ENCODE results near the gene KCNT1.

The KCNT1 gene

GRCh38 chr9:135790356-135790755, 88.4 kb downstream of the KCNT1 start:
- Histone ChIP-seq H3K4me1 (ENCODE audit: insufficient read depth, low read length) (no peaks in the 10 kb centered on the region), H3K36me3 (ENCODE audit: insufficient read depth, low read length) (no peaks in the 10 kb centered on the region), H3K9ac (ENCODE audit: low read length) (no peak overlapping the region), H3K27me3 (ENCODE audit: control insufficient read depth in 1 of 2, insufficient read depth in 2 of 2, low read length in 2 of 2) (peaks cover 0 to 4% of the 10 kb centered on the region in 2 donors), H3K9me3 (ENCODE audit: low read length) (no peaks in the 10 kb centered on the region), H3K4me3 (ENCODE audit: low read depth in 1 of 2, low read length in 2 of 2) (no peak overlapping the region), H3K27ac (ENCODE audit: low read depth, low read length) (no peak overlapping the region)

- peaks cover 0 to 4% of the 10 kb centered on the region in 2 donors for H3K27me3 ChIP-seq (ENCODE audit: control insufficient read depth in 1 of 2, insufficient read depth in 2 of 2, low read length in 2 of 2)
- no peak overlapping the region for H3K27ac ChIP-seq (ENCODE audit: low read depth, low read length)
- H3K4me3 ChIP-seq (ENCODE audit: low read depth in 1 of 2, low read length in 2 of 2), result no peak overlapping the region
- H3K36me3 ChIP-seq (ENCODE audit: insufficient read depth, low read length), result no peaks in the 10 kb centered on the region
- H3K4me1 ChIP-seq (ENCODE audit: insufficient read depth, low read length), result no peaks in the 10 kb centered on the region
- H3K9ac ChIP-seq (ENCODE audit: low read length), result no peak overlapping the region
- H3K9me3 ChIP-seq (ENCODE audit: low read length), result no peaks in the 10 kb centered on the region
Measured at GRCh38 chr9:135790850-135791249, 88.9 kb downstream of the KCNT1 start.

DNA sequence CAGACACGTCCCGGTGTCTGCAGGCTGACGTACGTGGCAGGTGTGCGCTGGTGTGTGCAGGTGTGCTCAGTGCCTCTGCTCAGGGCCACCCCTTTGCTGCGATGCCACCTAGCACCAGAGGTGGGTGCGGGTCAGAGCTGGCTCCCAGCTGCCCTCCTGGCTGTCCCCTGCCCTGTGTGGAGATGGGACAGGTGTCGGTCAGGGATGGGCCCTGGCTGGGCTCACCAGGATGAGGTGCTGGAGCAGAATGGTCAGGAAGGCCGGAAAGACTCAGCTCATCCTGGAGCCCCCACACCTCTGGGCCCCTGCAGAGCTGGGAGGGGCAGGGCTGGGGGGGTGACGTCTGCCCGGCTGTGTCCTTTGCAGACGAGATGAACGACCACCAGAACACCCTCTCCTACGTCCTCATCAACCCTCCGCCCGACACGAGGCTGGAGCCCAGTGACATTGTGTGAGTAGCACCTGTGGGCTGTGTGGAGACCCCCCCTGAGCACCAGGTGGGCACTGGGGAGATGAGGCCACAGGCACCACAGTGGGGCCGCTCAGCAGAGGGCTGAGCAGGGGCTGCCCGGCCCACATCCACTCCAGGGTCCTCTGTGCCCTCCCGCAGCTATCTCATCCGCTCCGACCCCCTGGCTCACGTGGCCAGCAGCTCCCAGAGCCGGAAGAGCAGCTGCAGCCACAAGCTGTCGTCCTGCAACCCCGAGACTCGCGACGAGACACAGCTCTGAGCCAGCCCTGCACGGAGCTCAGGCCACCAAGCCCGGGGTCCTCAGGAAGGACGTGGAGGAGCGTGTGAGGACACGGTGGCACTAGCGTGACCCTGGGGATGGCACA, 89.7 kb downstream of the KCNT1 start:
- no peak overlapping the region for H3K9ac ChIP-seq (ENCODE audit: low read length)
- H3K9me3 ChIP-seq (ENCODE audit: low read length), result no peaks in the 10 kb centered on the region
- H3K27me3 ChIP-seq (ENCODE audit: control insufficient read depth in 1 of 2, insufficient read depth in 2 of 2, low read length in 2 of 2), result no peaks in the 10 kb centered on the region
- no peak overlapping the region for H3K27ac ChIP-seq (ENCODE audit: low read depth, low read length)
- H3K4me3 ChIP-seq (ENCODE audit: low read depth in 1 of 2, low read length in 2 of 2), result no peak overlapping the region
- H3K4me1 ChIP-seq (ENCODE audit: insufficient read depth, low read length), result no peaks in the 10 kb centered on the region
- no peaks in the 10 kb centered on the region for H3K36me3 ChIP-seq (ENCODE audit: insufficient read depth, low read length)

DNA sequence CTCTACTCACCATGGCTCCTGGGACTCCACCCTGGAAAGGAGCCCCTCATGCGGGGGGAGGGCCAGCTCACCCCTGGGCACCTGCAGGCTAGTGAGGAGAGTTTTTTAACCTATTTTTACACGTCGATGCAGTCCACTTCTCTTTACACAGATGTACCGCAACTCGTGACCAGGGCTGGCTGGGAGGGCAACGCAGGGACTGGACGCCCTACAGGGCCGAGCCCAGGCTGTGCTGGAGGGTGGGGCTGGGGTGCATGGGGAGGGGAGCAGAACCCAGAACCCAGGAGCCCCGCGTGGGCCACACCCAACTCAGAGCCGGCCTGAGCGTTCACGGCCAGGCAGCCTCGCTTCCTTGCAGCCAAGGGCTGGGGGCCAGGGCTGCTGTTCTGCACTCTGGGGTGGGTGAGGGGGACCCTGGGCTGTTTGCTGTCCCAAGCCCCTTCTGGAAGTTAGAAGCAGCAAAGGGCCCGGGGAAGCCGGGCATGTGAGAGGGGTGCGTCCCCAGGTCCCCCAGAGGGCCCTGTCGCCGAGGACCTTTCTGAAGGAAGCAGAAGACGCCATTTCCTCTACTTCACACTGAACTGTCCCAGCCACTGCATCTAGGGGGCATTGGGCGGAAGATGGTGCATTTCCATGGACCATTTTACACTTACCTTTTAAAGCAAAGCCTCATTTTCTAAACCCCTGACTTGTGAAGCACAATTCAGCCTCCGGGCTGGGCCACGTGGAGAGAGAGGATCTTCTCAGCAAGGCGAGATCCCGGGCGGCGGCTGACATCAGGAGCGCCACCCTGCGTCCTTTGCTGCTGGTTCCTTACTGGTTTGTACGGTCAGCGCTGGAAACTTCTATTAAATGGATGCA, 90.5 kb downstream of the KCNT1 start:
- Histone ChIP-seq H3K27ac (ENCODE audit: low read depth, low read length) (no peak overlapping the region), H3K36me3 (ENCODE audit: insufficient read depth, low read length) (no peaks in the 10 kb centered on the region)

GRCh38 chr9:135793221-135794056, 91.5 kb downstream of the KCNT1 start:
- H3K9me3 ChIP-seq (ENCODE audit: low read length), result no peaks in the 10 kb centered on the region
- no peaks in the 10 kb centered on the region for H3K27me3 ChIP-seq (ENCODE audit: control insufficient read depth in 1 of 2, insufficient read depth in 2 of 2, low read length in 2 of 2)
- no peak overlapping the region for H3K9ac ChIP-seq (ENCODE audit: low read length)
- H3K36me3 ChIP-seq (ENCODE audit: insufficient read depth, low read length), result no peaks in the 10 kb centered on the region
- no peak overlapping the region for H3K4me3 ChIP-seq (ENCODE audit: low read depth in 1 of 2, low read length in 2 of 2)
- no peak overlapping the region for H3K27ac ChIP-seq (ENCODE audit: low read depth, low read length)
- H3K4me1 ChIP-seq (ENCODE audit: insufficient read depth, low read length), result no peaks in the 10 kb centered on the region

More for the DNA sequence above, 90.5 kb downstream of the KCNT1 start:
- Histone ChIP-seq H3K4me3 (ENCODE audit: low read depth in 1 of 2, low read length in 2 of 2) (no peak overlapping the region), H3K27me3 (ENCODE audit: control insufficient read depth in 1 of 2, insufficient read depth in 2 of 2, low read length in 2 of 2) (no peaks in the 10 kb centered on the region), H3K9me3 (ENCODE audit: low read length) (no peaks in the 10 kb centered on the region), H3K4me1 (ENCODE audit: insufficient read depth, low read length) (no peaks in the 10 kb centered on the region), H3K9ac (ENCODE audit: low read length) (no peak overlapping the region)

DNA sequence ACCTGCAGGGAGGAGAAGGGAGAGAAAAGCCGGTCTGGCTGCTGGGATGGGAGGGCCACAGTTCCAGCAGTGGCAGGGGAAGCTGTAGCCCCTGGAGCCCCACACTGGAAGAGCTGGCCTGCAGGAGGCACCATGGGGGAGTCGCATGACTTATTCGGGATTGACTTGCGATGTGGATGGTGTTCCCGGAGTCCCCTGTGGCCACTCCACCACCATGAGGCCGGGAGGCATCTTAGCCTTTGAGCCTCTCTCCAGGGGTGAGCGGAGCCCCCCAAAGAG, 92.0 kb downstream of the KCNT1 start:
- Histone ChIP-seq H3K9ac (ENCODE audit: low read length) (no peak overlapping the region), H3K4me1 (ENCODE audit: insufficient read depth, low read length) (no peaks in the 10 kb centered on the region), H3K9me3 (ENCODE audit: low read length) (no peaks in the 10 kb centered on the region), H3K36me3 (ENCODE audit: insufficient read depth, low read length) (no peaks in the 10 kb centered on the region), H3K27ac (ENCODE audit: low read depth, low read length) (no peak overlapping the region), H3K27me3 (ENCODE audit: control insufficient read depth in 1 of 2, insufficient read depth in 2 of 2, low read length in 2 of 2) (no peaks in the 10 kb centered on the region), H3K4me3 (ENCODE audit: low read depth in 1 of 2, low read length in 2 of 2) (no peak overlapping the region)

GRCh38 chr9:135794361-135794885, 92.4 kb downstream of the KCNT1 start:
- H3K9ac ChIP-seq (ENCODE audit: low read length), result no peak overlapping the region
- H3K27ac ChIP-seq (ENCODE audit: low read depth, low read length), result no peak overlapping the region
- H3K4me3 ChIP-seq (ENCODE audit: low read depth in 1 of 2, low read length in 2 of 2), result no peak overlapping the region
- no peaks in the 10 kb centered on the region for H3K36me3 ChIP-seq (ENCODE audit: insufficient read depth, low read length)
- H3K27me3 ChIP-seq (ENCODE audit: control insufficient read depth in 1 of 2, insufficient read depth in 2 of 2, low read length in 2 of 2), result no peaks in the 10 kb centered on the region
- H3K4me1 ChIP-seq (ENCODE audit: insufficient read depth, low read length), result no peaks in the 10 kb centered on the region
- H3K9me3 ChIP-seq (ENCODE audit: low read length), result no peaks in the 10 kb centered on the region

DNA sequence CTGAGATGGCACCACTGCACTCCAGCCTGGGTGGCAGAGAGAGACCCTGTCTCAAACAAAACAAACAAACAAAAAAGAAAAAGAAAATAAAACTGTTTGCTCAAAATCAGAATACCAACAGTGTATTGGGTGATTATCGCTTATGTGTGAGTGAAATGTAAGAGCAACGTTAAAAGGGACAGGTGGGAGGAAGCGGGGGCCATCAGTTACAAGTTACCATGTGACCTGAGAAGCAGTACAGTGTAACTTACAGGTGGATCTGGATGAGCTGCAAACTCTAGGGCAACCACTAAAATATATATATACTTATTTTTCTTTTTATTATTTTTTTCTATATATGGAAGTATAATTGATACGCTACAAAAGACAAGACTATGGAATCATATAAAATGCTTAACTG, 93.4 kb downstream of the KCNT1 start:
- Histone ChIP-seq H3K9me3 (ENCODE audit: low read length) (no peaks in the 10 kb centered on the region), H3K4me3 (ENCODE audit: low read depth in 1 of 2, low read length in 2 of 2) (no peak overlapping the region), H3K27ac (ENCODE audit: low read depth, low read length) (no peak overlapping the region), H3K27me3 (ENCODE audit: control insufficient read depth in 1 of 2, insufficient read depth in 2 of 2, low read length in 2 of 2) (no peaks in the 10 kb centered on the region), H3K9ac (ENCODE audit: low read length) (no peak overlapping the region), H3K4me1 (ENCODE audit: insufficient read depth, low read length) (no peaks in the 10 kb centered on the region), H3K36me3 (ENCODE audit: insufficient read depth, low read length) (no peaks in the 10 kb centered on the region)

DNA sequence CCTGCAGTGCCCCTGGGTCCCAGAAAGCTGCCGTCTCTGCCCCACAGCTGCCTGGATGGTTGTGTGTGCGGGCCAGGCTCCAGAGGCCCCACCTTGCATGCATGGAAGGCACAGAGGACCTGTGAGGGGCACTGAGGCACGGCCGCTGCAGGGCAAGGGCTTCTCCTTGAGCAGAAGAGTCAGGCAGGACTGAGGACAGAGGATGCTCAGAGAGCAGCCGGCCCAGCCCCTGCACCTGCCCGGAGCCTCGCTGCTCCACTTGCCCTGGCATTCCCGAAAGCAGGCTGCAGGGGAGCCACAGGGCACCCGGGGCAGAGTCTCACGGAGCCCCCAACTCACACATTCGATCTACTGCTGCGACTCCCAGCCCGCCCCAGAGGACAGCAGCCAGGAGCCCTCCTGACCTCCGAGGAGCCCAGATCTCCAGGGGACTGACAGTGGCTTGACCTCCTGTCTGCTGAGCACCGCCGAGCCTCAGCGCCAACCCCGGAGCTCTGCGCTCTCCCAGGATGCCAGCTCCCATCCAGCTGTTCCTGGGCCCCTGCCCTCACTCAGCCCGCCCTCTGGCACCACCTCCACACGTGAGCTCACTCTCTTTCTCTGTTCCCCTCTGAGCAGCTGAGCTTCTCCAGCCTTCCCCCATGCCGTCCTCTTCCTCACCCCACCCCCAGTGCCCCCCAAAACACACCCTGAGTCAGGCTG, 95.0 kb downstream of the KCNT1 start:
- Histone ChIP-seq H3K4me1 (ENCODE audit: insufficient read depth, low read length) (no peaks in the 10 kb centered on the region), H3K27me3 (ENCODE audit: control insufficient read depth in 1 of 2, insufficient read depth in 2 of 2, low read length in 2 of 2) (no peaks in the 10 kb centered on the region), H3K36me3 (ENCODE audit: insufficient read depth, low read length) (no peaks in the 10 kb centered on the region), H3K9ac (ENCODE audit: low read length) (no peak overlapping the region), H3K4me3 (ENCODE audit: low read depth in 1 of 2, low read length in 2 of 2) (no peak overlapping the region), H3K27ac (ENCODE audit: low read depth, low read length) (no peak overlapping the region), H3K9me3 (ENCODE audit: low read length) (no peaks in the 10 kb centered on the region)

GRCh38 chr9:135797507-135798262, 95.7 kb downstream of the KCNT1 start:
- Histone ChIP-seq H3K4me3 (ENCODE audit: low read depth in 1 of 2, low read length in 2 of 2) (no peak overlapping the region), H3K4me1 (ENCODE audit: insufficient read depth, low read length) (no peaks in the 10 kb centered on the region), H3K27me3 (ENCODE audit: control insufficient read depth in 1 of 2, insufficient read depth in 2 of 2, low read length in 2 of 2) (no peaks in the 10 kb centered on the region), H3K9me3 (ENCODE audit: low read length) (no peaks in the 10 kb centered on the region), H3K36me3 (ENCODE audit: insufficient read depth, low read length) (no peaks in the 10 kb centered on the region), H3K9ac (ENCODE audit: low read length) (no peak overlapping the region), H3K27ac (ENCODE audit: low read depth, low read length) (no peak overlapping the region)

Data from muscle layer of colon (tissue), 2 donors.